Middle frontal gyrus (tissue), 1 donor: ENCODE results near the gene PTCD2.
"Not testable (repeated sequence)": the region's sequence is repeated elsewhere in the genome, so short reads cannot be mapped to it uniquely, and the experiment has no call there.

Experiments
- DNase-seq: peaks from one replicate; pipeline ENCODE4 v3.0.0-alpha.2; 2015; ENCODE audit warnings: low spot score; ENCODE audit errors: extremely low spot score

PTCD2 gene

DNA sequence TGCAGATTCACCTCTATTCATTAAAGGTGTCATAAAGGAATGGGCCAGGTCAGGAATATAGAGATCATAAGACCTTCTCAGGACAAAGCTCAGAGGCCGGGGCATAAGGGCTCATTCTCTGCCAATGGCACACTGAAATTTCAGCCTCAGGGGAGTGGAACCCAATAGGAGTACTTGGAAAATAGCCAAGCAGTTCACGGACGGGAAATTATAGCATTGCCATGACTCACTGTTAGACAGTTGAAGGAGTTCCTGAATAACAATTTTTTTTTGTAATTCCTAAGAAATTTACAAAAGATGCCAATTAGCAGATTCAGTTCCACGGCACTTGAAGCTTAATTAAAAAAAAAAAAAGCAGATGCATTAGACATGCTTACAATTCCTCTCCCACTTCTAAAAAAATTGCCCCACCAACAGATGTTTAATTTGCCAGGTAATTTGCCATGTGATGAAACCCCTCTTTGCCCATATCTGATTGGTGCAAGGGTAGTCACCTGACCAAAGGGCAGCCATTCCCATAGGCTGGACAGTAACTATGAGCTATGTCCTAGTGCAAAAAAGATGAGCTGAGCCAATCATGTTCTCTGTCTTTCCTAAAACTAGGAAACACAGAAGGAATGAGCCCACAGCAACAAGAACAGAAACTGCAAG lies 58.6 kb downstream of the PTCD2 start:
- DNase-seq: no peak

DNA sequence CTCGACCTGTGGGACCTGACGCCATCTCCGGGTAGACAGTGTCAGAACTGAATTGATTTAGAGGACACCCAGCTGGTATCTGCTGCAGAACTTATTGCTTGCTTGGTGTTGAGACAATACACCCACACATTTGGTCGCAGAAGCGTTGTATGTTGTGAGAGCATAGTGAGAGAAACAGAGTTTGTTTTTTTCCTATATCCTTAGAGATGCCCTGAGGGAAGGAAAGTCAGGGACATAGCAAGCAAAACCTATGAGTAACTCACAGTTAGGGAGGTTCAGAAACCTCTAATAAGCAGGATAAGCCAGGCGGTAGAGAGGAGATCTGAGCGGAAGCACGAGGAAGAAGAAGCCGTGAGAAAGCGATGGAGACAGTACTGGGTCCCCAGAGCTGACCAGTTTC lies 59.8 kb downstream of the PTCD2 start:
- no peak for DNase-seq

DNA sequence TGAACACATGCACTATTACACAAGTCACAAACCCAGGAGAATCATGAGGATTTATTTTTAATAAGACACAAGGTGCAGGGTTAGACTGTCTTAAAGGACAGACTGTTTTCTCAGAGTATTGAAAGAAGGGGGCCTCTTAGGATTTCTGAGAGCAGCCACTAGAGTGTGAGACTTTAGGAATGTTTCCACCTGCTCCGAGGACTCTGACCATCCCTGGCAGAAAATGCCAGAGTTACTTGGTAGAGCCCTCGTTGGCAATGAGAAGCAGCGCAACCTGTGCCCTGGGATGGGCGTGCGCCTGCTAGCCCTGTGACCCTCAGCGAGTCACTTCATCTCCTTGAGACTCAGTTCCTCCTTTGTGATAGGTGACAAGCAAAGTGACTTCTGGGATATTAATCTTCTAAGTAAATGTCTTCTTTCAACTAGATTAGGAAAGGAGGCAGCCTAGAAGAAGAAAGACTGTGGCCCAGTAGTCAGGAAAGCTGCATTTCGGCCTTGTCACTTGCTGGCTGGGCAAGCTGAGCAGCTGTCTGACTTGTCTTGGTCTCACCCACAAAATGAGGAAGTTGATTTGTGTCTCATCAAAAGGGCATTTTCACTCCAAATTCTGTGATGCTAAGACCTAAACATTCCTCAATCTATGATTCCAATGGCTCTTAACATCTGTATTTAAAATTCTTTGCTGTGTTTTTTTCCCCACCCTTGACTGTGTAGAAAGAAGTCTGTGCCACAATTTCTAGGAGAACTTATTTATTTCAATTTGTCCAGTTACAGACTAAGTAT lies 60.5 kb downstream of the PTCD2 start:
- DNase-seq: no peak

DNA sequence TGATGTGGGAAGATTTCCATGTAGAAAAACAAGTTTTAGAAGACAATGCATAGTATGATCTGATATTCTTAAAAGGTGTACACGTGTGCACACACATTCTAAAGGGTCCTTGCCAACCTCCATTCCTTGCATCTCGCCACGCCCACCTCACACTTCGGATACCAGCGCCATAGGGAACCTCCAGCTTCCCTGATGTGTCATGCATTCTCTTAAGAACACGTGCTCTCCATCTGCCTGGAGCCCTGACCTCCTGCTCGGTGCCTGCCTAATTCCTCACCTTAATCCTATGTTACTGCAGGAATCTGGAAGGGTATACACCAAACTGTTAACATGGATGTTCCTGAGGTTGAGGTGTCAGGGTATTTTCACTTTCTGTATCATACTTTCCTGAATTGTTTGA lies 63.1 kb downstream of the PTCD2 start:
- DNase-seq: no peak

DNA sequence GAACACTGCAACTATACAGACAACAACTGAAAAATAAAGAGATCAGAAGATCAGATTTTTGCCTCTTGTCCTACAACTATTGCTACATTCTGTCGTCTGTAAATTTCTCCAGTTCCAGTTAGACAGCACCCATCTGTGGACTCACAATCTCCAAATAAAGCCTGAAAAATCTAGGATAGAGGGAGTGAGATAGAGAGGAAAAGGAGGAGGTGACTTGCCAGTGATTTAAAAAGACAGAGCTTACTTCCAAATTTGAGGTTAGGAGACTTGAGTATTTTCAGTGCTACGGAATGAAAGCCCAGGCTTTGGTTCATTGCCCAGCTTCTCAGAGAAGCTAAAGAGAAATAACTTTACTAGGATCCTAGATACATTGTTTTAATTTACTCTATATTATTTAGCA lies 63.6 kb downstream of the PTCD2 start:
- DNase-seq: no peak

DNA sequence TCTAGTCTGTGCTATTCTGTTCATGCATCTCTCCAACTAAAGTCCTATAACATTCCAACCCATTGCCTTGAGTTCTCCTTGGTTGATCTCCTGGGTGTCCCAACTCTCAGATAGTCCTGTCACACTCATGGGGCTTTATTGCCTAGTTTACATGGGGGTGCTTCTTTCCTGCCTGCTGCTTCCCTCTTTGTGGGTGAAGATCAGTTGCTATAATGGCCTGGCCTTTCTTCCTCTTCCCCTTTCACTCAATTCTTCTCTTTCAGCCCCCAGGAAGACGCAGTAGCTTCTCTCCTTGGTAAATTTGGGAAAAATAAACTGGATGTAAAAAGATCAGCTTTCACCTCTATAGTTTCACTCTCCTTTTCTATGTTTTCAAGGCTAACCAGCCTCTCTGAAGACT lies 66.5 kb downstream of the PTCD2 start:
- DNase-seq: no peak

DNA sequence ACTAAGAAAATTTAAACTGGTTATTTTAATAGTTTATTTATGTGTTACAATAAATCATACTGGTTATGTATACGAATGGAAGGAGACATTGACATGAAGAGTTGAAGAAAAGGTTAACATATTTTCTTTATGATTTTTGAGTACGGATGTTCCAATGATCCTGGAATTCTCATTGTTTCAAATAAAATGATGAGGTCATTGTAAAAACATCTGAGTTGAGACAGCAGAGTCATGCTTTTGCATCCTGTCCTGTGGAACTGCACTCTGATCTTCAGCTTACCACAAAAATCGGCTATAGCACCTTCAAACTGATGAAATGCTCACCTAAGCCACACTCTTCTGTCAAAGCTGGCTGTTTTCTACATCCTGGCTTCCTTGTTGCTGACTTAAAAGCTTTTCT lies 67.8 kb downstream of the PTCD2 start:
- no peak for DNase-seq

DNA sequence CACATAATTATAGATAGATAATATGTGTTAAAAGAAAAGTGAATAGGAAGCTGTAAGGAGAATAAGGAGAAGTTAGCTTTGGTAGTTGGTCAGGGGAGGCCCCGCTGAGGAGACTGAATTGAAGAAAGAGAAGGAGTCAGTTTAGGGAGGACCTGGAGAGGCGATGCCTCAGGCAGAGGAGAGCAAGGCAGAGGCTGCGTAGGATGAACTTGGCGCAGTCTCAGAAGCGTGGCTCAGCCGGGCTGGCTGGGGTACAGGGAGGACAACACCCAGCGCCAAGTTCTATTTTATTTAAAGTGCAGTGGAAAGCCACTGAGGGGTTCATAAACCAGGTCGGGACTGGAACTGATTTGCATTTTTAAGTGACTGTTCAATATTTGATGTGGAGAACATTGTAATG lies 68.5 kb downstream of the PTCD2 start:
- DNase-seq: no peak

DNA sequence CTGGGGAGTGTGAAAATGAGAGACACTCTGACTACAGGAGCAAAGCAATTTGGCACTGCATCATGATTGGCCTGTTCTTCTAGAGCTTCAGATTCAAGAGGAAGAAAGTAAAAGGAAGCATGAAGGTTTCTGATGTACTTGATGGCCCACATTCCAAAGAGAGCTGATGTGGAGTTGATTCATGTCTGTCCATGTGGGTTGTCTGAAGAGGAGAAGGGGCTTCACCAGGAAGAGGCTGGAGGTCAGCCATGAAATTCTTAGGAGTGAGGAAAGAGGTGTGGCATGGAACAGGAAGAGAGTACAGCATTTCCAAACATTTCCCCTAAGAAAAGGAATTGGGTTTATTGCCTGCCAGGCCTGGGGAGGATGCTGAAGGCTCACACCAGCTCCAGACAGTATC lies 70.7 kb downstream of the PTCD2 start:
- DNase-seq: no peak

DNA sequence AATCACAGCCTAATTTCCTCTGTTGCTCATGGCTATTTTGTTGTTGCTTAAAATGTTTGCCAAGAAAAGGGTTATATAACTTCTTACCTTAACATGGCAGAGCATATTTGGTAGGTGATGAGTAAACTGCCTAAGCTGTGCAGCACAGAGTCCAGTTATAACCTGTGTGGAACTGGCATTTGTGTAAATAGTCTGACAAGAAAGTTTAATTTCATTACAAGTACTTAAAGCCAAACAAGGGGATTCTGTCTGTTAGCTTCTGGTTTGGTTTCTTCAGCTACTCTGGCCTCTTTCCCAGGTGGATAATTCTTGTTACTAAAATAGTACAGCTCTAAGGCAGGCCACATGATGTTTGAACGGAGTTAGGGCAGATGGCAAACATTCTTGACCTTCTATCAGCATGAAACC lies 72.2 kb downstream of the PTCD2 start:
- no peak for DNase-seq

DNA sequence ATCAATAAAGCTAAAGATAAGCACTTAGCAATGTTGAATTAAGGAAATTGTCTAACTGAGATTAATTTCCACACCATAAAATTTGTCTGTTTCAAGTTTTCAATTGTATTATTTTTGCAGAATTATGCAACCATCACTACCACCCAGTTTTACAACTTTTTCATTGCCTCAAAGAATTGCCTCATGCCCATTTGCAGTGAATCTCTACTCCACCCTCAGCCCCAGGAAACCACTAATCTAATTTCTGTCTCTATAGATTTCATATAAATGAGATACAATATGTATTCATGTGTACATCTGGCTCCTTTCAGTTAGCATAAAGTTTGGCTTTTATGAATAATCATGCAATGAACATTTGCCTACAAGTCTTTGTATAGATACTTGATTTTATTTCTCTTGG lies 72.9 kb downstream of the PTCD2 start:
- DNase-seq: no peak

DNA sequence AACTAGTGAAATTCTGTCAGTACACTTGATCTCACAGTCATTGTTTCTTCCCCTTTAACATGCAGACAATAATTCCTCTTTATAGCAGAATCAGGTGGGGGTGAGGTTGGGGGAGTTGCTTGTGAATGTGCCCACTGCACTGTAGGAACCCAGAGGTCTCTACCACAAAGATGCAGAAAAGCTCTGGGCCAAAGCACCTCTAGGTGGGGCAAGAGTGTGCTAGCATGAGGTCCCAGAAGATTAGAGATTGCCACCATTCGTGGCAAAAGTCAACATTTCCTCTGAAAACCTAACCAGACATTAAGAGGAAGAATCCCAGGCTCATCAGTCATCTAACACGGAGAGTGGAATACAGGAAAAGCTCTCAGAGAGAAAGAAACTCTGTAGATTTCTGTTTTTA lies 74.5 kb downstream of the PTCD2 start:
- DNase-seq: no peak

DNA sequence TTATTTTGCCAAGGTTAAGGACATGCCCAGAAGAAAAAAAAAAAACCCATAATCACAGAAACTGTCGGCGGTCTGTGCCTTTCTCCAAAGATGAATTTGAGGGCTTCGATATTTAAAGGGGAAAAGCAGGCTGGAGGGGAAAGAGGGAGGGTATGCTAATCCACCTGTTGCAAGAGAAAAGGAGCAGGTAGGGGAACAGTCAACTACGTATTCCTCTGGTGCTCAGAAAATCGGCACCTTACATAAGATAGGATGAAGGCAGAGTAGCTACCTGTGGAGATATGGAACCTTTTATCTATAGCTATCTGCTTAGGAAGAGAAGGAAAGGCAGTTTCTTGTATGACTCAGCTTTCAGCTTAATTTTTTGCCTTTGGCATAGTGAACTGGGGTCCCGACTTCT lies 77.7 kb downstream of the PTCD2 start:
- no peak for DNase-seq

DNA sequence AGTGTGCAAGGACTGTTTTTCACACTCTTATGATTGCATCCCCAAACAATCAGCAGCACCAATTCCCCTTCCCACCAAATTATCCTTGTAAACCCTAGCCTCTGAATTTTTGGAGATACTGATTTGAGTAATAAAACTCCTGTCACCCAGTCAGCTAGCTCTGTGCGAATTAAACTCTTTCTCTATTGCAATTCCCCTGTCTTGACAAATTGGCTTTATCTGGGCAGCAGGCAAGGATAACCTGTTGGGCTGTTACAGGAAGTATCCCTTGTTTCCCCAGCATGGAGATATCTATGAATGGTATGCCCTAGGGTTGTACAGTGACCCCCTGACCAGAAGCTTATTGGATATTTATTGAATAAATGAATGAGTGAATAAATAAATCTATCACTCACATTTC lies 80.8 kb downstream of the PTCD2 start:
- DNase-seq: no peak

DNA sequence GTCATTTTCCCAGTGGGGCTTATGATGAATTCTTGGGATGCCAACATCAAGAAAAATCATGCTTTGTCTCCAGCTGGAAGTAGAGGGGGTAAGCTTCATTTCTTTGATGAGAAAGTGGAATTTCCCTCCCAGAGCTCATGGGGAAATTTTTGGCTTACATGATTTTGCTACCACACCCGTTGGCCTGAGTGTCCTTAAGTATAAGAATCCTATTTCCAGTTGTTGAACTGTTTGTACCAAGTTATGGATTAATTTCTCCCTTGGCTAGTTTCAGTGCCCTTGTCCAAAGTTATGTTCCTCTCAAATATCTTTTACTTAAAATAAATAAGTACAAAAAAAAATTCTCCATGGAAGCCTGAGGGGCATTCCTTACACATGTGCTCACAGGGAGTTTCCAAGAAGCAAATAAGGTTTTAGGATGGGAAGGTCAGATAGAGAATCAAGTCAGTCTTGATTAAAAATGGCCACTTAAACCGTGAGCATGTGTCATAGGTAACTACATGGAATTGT lies 82.3 kb downstream of the PTCD2 start:
- no peak for DNase-seq

DNA sequence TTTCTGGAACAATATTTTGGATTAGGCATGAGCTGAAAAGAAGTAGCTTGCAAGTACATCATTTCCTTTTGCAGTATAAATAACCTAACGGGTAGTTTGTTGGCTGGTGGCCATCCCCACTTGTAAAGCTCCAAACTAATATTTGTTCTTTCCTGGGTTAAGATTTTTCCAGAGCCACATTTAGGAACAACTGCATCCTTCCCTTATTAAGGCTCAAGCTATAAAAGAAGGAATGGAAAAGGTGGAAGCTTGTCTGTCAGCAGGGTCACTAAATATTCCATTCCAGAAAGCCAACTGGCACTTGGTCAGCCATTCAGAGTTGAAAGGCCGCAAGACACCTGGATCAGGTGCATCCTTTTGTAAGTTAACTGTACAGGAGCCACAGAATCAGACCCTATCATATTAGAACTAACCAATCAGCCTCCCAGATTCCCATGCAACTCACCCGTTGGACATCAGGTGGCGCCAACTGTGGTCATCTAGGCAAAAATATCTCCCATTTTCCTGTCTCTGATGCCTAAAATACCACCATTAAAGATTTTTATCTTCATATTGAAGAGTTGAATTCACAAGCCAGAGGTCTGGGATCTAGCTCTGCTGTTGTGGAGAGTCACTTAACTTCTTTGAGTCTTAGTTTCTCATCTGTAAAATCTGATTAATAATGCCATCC lies 82.9 kb downstream of the PTCD2 start:
- no peak for DNase-seq

DNA sequence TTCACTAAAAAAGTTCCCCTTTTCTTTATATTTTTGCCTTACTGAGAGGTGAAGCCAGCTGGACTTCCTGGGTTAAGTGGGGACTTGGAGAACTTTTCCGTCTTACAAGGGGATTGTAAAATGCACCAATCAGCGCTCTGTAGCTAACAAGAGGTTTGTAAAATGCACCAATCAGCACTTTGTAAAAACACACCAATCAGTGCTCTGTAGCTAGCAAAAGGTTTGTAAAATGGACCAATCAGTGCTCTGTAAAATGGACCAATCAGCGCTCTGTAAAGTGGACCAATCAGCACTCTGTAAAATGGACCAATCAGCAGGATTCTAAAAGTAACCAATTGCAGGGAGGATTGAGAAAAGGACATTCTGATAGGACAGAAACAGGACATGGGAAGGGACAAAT lies 84.6 kb downstream of the PTCD2 start:
- not testable (repeated sequence) for DNase-seq

DNA sequence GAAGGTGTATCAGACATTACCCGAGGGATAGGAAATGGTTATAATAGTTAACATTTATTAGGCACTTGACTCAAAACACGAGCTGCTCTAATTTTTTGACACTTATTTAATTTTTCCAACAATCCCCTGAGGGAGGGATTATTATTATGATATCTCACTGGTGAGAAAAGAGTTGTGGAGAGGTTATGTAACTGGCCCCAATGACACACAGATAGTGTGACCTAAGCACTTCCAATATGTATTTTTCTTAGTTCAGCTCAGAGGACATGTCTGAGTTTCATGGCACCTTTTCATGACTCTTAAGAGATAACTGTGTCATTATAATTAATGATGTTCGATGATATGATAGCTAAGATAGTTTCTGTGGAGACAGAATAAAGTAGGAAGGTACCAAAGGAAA lies 86.9 kb downstream of the PTCD2 start:
- DNase-seq: no peak

DNA sequence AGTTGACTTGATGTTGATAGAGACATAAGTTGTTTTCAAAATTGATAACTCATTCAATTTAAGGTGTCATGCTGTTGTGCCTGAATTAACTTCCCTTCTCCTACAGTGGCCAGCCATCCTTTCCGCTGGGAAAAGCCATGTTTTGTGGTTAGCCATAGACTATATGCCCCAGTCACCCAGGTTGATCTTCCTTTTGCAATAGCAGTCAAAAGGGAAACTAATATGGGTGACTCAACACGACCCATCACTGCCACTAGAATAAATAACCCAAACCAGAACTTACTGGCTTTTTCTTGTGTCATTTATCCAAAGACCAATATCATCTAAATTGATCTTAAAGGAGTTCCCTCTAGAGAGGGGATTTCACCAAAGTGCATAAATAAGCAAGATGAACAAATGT lies 87.4 kb downstream of the PTCD2 start:
- DNase-seq: no peak

DNA sequence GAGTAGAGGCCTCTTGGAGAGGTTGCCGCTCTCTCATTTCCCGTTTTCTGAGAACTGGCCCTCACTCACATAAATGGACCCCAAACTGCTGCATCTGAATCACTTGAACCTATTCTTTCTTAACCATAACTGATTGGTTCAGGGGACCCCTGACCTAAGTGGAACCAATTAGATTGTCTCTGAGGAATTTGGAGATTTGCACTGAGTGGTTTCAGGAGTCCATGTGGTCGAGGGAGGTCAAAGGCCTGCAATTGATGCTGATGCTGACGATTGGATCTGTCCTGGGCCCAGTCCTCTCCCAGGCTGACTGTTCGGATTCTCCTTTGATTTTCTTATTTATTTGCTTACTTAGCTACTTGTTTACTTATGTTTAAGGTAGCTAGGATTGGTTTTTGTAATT lies 88.0 kb downstream of the PTCD2 start:
- DNase-seq: no peak

DNA sequence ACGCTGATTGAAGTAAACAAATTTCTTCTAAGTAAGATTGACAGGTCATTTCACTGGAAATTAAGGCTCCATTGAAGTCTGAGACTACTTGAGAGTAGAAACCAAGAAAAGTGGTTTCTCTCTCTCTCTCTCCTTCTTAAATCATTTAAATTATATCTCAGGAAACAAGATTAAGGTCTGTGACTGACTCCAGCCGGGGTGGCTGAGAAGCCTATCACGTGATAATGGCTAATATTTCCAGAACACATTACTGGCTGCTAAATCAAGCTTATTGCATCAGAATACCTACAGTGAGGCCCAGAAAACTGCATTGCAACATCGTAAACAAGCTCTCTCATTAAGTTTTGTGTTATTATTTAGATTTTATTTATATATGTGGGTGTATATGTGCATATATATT lies 88.4 kb downstream of the PTCD2 start:
- DNase-seq: no peak

DNA sequence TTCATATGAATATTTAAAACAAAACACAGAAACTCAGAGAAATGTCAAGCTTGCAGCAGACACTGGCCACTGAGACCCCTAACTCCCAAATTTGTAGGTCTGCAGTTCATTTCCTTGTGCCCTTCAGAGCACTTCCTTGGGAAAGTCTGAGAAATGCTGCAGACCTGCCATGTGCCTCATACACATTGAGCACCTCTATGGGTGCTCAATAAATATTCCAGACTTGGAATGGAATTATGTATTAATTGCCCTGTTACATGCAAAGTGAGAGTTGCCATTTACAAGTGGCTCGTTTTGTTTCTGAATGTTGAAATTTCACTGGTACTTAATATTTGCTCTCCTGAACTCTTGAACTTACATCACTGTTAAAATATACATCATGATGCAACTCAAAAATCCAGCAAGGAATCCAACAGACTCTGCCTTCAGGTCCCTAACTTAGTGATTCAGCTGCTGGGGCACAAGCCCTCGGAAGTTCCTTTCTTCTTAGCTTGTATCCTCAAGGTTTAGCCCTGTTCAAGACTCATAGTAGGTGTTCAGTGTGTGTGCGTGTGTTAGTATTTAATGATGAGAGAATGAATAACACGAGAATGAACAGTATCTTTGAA lies 90.6 kb downstream of the PTCD2 start:
- no peak for DNase-seq
